Measurements from ENCODE around the gene ARL14.

ARL14 gene

DNA sequence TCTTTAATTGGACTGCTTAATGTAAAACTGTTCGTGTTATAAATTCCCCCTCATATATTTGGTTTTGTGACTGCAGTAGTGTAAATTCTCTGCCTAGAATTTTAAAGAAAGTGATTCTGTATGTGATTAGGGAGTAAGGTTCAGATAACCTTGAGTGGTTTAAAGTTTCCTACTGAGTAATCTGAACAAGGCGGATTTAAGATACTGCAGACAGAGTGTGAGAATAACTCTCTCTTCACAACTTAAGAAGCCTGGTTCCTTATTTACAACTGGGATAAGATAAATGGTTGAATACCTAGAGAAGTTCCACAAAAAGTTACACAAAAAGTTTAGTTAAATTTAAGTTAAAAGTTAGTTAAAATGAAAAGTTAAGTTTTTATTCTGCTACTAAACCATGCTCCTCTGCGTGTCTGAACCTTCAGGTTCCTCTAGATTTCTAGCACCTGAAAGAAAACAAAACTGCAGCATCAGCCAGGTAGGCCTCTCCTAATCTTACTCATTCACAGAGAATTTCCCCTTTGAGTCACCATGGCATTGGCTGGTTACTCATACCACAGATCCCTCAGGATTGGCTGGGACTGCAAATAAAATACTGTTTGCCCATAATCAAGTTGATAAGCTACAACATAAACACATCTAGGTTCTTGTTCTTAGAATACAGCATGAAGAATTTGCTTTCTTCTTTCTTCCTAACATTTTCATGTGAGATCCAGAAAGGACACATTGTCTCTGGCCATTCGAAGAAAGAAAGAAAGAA, at the start of gene ARL14:
Gene ARL14 (plus strand): TSS at position 614 of the 757 bp plus-strand sequence. CDS start 187 bp downstream, outside the sequence.
- DNase-seq, result no peak

DNA sequence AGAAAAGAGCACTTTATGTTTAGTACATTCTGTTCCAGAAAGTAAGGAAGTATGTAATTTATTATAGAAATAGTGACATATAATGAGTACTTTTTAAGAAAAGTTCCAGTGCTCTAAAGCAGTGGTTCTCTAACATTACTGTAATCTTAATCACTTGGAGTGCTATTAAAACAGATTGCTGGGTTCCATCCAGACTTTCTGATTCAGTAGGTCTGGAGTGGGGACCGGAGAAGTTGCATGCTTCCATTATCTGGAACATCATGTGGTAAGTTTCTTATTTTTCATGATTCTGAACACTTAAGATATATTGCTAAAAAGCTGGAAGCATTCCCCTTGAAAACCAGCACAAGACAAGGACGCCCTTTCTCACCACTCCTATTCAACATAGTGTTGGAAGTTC, 47.5 kb upstream of the ARL14 start:
- DNase-seq, result no peak

DNA sequence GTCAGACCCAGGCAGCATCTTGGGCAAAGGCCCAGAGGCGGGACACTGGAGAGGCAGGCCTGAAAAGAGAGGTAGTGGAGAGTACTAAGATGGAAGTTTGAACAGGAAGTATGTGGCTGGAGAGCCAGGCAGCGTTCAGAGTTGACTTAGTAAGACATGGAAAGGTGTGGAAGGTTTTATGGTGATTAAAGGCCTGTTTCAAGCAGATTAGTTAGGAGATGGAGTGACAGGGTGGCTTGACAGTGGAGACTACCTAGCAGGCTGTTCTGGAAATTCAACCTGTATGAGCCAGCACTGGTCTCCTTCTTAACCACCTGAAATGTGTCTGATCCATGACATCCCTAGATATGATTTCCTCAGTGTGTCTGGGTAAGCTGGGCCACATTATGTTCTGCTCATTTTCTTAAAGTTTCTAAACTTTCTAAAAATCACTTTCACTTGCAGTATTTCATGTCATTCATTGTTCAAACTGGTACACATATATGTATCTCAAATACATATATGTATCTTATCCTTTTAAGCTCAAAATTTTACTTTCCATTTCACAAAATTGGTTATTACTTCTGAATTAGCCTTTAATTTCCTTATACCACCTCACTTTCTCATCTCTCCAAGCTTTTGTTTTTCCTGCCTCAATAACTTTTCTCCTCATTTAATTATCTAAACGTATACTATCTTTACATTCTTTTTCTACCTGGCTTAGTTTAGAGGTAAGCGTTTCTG, 43.4 kb upstream of the ARL14 start:
- DNase-seq, result no peak

DNA sequence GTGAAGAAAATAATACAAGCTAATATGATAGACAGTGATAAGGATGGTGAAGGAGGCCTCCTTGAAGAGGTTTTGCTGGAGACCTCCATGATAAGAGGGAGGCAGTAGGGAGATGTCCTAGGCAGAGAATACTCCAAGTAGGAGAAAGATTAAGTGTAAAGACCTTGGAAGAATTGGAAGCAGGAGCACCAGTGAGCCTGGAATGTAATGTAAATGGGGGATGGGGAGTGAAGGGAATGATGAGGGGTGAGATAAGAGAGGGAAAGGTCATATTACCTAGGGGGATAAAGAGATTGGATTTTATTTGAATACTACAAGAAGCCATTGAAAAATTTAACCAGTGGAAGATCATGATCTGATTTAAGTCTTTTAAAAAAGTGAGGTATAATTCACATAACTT, 41.7 kb upstream of the ARL14 start:
- no peak for DNase-seq

DNA sequence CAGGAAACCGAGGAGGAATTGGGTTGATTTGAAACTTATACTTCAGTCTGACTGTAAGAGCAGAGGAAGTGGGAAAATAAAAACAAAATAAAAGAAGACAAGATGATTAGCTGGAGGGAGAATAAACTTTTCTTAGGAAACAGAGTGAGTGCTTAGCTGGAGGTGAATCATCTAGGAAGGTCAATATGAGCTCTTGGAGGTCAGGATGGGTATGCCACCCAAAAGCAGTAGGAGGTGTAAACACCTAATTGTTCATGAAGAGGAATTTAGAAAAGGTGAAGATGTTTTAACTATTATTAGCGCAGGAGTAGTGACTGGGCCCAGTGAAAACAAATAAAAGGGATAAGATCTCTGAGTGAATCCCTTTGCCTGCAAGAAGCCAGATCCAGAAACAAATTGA, 39.9 kb upstream of the ARL14 start:
- no peak for DNase-seq

DNA sequence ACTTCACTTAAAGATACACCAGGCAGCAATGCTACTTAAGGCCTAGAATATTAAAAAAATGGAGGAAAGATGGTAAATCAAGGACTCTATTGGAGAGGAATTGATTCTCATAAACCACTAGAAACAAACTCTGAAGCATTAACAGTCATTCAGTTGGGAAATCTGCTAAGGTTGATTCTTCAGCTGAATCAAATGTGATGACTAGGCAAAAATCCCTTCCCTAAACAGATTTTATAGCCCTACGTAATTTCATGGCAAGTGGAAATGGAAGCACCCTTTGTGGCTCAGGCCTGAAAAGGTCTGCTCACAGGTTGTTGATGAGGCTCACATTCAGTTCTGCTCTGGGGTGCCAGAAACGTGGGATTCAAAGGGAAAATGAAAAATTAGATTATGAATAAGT, 38.8 kb upstream of the ARL14 start:
- no peak for DNase-seq

DNA sequence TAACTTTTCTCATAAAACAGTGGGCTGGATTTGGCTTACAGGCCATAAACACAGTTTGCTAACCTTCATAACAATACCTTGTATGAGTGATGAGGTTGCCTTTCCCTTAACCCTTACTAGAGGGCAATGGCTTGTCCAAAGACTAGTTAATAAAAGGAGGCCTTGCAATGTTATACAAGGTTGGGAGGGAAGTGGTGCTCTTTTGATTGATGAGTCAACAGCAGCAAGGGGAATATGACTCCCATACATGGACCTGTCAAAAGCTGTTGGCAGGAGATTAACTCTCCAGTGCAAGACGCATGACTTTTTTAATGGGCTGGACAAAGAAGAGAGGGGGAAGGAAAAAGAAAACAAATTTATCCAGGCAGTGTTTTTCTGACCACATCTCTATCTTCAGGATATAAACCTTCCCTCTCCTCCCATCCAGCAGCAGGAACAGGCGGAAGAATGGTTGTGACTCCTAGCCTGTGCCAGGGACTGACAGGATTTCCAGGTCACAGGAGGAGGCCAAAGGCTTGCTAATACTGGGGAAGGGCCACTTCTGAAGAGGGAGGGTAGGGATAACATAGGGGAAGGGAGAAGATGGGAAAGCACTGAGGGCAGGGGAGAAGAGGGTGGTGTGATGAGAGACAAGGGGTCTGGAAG, 35.2 kb upstream of the ARL14 start:
- no peak for DNase-seq

DNA sequence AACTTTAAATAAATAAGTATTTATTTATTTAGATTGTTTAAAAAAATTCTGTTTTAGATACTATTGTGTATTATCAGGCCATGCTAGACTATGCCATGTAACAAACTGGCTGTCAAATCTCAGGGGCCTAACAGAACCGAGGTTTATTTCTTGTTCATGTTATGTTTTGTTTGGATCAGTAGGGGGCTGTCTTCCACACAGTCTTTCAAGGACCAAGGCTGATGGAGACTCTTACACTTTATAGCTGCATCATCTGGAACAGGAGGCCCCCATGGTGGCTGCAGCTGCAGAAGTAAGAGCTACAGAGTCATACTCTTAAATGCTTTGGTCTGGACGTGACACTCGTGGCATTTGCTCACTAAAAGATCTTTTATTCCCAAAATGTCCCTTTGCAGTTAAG, 33.0 kb upstream of the ARL14 start:
- DNase-seq, result no peak

DNA sequence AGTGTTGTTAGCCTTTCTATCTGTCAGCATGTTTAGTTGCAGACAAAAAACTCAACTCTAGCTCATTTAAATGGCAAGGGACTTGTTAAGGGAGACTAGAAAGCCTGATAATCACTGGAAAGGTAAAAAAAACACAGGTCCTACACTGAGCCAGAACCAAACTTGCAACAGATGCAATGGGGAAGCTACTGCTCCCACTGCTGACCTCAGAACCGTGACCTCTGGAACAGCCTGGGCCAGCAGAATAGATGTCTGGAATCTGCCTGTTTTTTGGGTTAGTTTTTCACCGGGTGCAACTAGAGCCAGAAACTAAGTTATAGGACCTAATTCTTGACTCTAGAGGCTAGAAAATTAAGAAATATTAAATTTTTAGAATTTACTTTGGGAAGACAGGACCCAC, 32.5 kb upstream of the ARL14 start:
- no peak for DNase-seq

DNA sequence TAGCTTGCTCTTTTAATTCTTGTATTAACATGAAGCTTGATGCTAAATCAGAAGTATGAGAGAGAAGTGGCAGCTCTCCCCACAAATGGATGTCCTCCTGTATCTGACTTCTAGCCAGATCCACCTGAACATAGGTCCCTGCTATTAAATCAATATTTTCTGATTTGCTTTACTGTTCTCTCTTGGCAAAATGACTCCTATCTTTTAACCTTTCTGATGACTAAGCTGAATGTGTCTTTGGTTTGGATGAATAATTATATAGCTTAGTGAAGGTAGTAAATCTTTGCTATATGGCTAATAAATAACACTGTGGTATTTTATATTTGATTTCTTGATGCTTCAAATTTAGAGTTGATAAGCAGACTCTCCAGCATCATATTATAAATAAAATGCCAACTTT, 28.3 kb upstream of the ARL14 start:
- DNase-seq, result no peak

DNA sequence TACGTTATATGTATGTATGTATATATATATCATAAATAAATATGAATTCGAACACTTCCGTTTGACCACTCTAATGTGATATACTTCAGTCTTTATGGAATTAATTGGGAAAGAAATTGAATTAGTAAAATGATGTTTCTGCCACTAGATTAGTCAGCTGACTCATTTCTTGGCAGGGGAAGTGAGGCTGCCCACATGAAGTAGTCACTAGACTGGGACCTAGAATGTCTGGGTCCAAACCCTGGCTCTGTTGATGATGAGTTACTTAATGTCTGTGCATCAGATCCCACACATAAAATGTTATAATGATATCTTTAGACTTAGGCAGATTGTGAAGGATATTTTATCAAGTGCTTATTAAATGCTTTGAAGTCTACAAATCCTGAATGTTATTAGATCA, 27.4 kb upstream of the ARL14 start:
- DNase-seq, result no peak

DNA sequence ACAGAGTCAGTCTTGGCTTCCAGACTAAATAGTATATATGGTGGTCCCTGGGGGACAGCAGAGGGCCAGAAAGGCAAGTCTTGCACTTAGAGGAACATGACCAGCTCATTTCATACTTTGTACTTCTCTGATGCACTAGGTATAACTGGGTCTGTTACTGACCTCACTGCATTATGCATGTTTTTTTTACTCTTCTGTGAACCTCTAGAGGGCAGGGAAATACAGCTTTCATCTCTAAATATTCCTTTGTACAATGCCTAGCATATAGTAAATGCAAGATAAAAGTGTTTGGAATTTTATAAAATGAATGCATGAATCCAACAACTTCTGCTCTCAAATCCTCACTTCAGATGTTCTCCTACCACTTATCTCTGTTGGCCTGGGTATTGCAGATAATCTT, 23.4 kb upstream of the ARL14 start:
- no peak for DNase-seq

DNA sequence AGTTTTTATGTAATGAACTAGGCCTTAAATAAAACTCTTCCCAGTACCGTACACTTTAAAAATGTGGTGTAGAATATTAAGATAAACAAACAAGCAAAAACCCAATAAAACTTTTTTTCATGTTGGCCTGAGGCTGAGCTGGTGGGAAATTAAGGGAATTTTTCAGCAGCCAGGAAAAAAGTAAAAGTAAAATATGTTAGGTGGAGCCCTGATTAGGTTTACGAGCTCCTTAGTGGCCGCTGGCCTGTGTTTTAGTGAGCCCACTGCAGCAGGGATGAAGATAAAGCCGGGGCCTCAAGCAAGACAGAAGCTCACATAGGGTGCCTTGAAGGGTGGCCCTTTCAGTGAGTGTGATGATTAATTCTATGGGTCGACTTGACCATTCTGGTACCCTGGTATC, 16.1 kb upstream of the ARL14 start:
- DNase-seq, result no peak

DNA sequence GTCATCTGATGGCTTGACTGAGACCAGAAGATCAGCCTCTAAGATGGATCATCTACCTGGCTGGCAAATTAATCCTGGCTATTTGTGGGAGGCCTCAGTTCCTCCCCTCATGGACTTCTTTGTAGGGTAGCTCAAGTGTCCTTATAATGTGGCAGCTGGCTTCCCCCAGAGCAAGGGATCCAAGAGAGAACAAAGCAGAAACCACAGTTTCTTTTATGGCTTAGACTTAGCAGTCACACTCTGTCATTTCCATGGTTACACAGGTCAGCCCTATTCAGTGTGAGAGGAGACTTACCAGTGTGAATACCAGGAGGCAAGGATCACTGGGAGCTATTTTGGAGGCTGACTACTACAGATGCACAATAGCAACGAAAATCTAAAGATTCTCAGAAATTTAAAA, 15.3 kb upstream of the ARL14 start:
- DNase-seq, result no peak

DNA sequence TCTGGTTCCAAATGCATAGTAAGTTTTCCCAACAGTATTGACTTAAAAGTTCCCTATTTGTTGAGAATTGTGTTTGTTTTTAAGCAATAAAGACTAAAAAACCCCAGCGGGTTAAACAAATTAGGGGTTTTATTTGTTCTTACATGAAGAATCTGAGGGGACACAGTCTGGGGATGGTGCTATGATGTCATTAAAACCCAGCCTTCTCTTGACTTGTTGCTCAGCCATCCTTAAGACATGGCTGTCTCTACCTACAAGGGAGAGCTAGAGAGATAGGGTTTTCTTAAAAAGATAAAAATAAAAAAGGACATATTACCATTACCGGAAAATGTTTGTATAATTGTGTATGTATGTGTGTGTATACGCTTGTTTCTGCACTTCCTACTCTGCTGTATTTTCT, 11.7 kb upstream of the ARL14 start:
- no peak for DNase-seq

DNA sequence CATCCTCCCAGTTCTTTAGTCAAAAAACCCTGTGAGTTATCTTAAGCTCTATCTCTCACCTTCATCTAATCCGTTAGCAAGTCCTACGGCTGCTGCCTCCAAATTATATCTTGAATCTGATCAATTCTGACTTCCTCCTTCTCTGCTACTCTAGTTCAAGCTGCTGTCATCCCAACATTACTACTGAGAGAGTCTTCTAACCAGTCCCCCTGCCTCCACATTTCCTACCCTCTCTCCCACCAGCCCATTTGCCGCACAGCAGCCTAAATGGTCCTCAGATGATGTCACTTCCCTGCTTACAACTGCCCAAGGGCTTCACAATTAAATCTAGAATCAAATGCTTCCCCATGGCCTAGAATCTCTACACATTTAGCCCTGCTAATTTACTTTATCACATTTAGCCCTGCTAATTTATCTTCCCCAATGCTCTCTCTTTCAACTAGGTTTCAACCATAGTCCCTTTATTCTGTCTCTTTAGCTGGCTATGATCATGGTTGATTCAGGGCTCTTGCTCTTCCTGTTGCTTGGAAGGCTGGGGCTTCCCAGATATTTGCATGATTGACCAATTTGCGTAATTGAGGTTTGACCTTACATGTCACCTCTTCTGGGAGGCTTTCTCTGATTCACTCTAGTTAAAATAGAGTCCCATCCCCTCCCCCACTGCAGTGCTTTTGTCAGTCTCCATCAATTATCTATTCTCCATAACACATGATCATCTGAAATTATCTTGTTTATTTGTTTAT, 11.0 kb upstream of the ARL14 start:
- peak; percentile 62 for DNase-seq

DNA sequence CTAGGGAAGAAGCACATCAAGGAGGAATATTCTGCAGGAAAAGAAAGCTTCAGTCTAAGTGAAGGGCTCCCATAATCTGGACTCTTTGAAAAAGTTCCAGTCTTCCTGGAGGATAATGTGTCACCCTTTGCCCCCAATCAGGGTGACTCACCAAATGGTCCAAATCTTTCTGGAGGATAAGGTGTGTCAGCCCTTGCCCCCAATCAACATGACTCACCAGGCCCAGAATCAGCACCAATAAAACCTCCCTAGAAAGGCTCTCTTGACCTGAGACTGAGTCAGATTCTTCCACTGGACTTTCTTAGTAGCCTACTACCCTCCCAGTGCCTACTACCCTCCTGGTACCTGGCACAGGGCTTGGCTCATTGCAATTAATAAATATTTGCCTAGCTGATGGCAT, 9.5 kb upstream of the ARL14 start:
- peak; percentile 45 for DNase-seq

DNA sequence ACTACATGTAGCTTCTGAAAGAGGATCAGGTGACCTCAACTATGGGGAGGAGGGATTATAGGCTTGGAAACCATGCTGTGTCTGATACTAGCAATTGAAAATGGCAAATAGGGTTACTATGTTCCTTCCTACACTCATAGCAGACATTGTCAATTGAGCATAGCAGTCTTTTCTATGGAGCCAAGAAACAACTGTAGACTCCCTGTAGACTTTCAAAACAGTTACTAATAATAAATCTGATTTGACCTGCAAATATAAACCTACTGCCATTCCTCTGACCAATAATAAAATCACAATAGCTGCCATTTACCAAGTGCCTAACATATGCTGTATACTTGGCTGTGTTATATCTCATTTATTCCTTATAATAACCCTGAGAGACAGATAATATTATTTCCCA, 8.5 kb upstream of the ARL14 start:
- DNase-seq, result no peak

DNA sequence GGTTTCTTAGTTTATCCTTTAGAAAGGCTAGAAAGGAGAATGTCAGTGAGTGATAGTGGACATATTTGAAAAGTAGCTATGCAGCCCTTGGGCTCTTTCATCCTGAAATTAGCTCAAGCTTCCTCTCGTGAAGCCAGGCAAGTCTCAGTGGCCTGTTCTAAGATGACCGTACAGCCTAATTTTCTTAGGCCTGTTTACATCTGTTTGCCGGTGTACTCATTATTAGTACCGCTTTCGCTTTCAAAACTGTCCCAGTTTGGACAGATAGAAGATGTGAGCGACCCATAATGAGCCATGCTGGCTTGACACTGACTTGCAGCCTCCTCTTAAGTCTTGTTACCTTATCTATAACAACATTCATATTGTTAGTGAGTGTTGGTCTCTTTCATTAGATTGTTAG, 5.7 kb upstream of the ARL14 start:
- no peak for DNase-seq

DNA sequence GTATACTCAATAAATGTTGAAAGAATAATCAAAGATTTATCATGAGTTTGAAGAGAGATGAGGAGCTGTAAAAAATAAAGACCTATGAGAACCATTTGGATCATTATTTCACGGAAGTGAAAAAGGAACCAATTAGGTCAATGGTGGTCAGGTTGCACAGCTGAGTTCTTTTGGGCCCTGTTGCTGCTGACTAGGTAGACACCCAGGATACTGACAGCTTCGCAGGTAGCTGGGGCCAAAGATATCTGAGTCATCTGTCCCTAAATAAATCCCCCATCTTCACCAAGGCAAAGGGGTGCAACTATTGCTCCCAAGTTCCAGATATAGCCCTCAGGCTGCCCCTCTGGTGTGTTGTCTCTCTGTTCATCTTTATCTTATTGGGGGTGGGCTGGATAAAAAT, 5.0 kb upstream of the ARL14 start:
- DNase-seq, result no peak

DNA sequence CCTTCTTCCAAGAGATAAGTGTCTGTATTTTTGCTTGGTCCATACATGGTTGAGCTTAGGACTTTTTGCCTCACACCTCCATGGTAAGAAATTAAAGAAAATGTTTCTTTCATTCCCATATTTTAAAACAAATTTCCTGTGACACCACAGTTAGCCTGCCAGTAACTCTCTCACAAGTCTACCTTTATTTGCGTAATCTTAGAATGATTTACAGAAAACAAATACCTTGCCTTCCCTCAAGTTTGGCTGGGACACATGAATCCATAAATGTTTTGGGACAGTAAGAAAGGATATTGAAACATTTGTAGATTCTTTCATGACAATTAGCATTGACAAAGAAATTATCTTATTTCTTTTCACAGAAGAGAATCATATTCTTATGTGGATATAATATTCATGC, 3.8 kb upstream of the ARL14 start:
- DNase-seq, result no peak

DNA sequence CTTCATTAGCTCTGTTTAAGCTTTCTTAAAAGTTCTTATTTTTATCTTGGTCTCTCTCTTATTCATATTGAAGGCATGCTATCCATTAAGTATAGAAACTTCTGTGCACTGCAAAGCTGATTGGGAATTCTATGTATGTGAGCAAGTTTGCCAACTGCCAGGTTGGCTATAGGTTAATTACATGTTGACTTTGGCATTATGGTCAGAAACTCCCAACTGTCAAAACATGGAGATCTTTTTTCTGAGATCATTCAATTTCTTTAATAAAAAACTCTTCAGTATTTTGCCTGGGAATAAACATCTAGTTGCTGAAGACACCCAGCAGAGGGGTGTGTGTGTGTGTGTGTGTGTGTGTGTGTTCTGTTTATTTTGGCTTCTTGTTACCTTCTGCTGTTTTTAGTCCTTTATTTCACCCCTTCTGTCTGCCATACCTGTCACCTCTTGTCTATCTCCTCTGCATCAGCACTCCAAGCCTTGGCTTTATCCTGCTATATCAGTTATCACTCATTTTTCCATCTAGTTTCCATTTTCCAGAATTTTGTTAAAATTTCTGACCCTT, 1.3 kb upstream of the ARL14 start:
- no peak for DNase-seq

DNA sequence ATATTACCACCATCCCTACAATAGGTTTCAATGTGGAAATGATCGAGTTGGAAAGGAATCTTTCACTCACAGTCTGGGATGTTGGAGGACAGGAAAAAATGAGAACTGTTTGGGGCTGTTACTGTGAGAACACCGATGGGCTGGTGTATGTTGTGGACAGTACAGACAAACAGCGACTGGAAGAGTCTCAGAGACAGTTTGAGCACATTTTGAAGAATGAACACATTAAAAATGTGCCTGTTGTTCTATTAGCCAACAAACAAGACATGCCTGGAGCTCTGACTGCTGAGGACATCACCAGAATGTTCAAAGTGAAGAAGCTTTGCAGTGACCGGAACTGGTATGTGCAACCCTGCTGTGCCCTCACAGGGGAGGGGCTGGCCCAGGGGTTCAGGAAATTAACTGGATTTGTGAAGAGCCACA, 510 bp downstream of the ARL14 start:
- no peak for DNase-seq
